NCI-H1436 (cell line): Measurements from ENCODE around the gene APMAP.
"Not testable (repeated sequence)": the region's sequence is repeated elsewhere in the genome, so short reads cannot be mapped to it uniquely, and the experiment has no call there.

Experiments used
- DNase-seq: peaks from one replicate; lab custom pipeline; 2025; lab: John Stamatoyannopoulos, UW

APMAP gene

GRCh38 chr20:24930724-24931688, 61.5 kb downstream of the APMAP start:
- not testable (repeated sequence) for DNase-seq

GRCh38 chr20:24929867-24930723, 62.5 kb downstream of the APMAP start:
- not testable (repeated sequence) for DNase-seq

- DNase-seq: not testable (repeated sequence)
Measured at GRCh38 chr20:24929259-24929658, 63.3 kb downstream of the APMAP start.

- DNase-seq: not testable (repeated sequence)
Measured at GRCh38 chr20:24920706-24921105, 71.8 kb downstream of the APMAP start.

- not testable (repeated sequence) for DNase-seq
Measured at GRCh38 chr20:24919665-24920064, 72.9 kb downstream of the APMAP start.

- DNase-seq: no peak
Measured at GRCh38 chr20:24918579-24919566, 73.7 kb downstream of the APMAP start.

- peak; percentile 38 for DNase-seq
Measured at GRCh38 chr20:24917797-24918578, 74.6 kb downstream of the APMAP start.

- no peak for DNase-seq
Measured at GRCh38 chr20:24917056-24917455, 75.5 kb downstream of the APMAP start.

- DNase-seq: no peak
Measured at GRCh38 chr20:24916412-24916811, 76.1 kb downstream of the APMAP start.

GRCh38 chr20:24915892-24916291, 76.7 kb downstream of the APMAP start:
- no peak for DNase-seq

- DNase-seq: no peak
Measured at GRCh38 chr20:24915440-24915839, 77.1 kb downstream of the APMAP start.

- DNase-seq: no peak
Measured at GRCh38 chr20:24914388-24915241, 77.9 kb downstream of the APMAP start.

- no peak for DNase-seq
Measured at GRCh38 chr20:24913076-24913628, 79.4 kb downstream of the APMAP start.
